ENCODE data around the gene MACROH2A1.

Gene MACROH2A1

DNA sequence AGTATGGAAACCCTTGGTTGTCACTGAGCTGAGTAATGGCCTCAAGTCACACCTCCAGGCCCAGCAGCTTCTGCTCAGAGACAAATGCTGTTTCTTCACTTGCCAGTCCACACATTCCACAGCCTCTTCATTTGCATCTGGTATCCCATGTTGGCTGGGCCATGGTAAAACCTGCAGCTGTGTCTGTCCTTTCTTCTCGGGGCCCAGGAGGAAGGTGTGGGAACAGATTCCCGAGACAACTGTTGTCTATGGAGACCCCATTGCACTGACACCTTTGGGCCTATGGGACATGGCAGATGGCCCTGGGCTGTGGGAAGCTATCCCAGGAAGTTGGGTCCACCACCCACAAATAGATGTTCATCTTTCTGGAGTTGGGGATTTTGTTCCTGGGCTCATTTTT is 85.1 kb downstream of the MACROH2A1 start:
- DNase-seq (ENCODE audit: low spot score): no peak

DNA sequence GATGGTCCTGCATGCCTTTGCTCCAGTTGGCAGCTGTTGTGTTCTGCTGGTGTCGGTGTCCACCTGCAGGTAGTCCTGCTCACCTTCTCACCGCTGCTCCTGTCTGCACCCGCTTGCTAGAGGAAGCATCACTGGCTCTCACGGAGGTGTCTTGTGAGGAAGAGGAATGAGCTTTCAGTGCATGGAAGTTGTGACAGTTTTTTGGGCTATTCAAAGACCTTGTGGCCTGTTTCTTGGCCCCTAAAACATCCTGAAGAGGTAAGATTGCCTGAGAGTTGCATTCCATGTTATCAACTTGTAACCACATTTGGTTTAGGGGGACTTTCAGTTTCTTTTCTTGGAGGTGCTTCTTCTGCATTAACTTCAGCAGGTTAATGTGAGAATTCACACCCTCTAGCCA is 85.6 kb downstream of the MACROH2A1 start:
- no peak for DNase-seq (ENCODE audit: low spot score)

DNA sequence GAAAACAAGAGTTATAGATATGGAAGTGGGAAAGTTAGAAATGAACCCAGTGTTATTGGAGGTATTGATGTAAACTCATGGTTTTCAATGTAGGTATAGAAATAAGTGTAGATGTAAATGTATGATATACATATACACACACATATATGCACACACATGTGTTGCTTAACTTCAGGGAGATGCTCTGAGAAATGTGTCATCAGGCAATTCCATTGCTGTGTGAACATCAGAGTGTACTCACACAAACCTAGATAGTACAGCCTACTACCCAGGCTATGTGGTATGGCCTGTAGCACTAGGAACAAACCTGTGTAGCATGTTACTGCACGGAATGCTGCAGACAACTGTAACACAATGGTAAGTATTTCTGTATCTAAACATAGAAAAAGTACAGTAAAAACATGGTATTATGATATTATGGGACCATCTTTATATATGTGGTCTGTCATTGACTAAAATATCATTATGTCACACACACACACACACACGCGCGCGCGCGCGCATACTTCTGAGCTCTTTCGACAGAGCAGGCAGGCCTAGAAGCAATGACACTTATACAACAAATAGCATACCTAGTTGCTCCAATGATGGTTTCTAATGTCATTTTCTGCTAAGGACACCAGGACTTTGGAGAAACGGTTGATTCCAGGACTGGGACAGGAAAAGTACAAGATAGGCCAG is 86.6 kb downstream of the MACROH2A1 start:
- no peak for DNase-seq (ENCODE audit: low spot score)

DNA sequence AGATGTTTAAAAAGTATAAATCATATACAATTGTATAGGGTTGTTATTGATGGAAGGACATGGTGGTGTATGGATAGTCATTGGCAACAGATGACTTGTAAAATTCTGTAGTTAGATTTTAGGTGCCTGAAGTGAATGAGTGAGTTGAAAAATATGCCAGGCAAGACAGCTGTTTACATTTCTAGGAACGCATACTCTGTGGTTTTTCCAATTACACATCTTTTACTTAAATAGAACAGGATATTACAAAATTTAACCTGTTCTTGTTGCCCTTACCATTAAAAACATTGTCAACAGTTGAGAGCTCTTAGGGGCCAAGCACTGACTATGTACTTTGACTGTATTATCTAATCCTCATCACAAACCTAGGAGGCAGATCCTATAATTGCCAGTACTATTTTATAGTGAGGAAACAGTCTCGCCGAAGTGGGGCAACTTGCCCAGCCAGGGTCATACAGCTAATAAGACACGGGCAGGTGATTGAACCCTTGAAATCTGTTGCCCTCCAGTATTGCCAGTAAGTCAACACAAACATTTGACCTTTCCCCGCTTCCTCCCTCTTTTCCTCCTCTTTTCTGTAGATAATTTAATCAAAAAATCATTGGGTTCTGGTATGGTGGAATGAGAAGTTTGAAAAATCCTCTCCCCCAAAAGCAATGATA is 88.6 kb downstream of the MACROH2A1 start:
- DNase-seq (ENCODE audit: low spot score): no peak

DNA sequence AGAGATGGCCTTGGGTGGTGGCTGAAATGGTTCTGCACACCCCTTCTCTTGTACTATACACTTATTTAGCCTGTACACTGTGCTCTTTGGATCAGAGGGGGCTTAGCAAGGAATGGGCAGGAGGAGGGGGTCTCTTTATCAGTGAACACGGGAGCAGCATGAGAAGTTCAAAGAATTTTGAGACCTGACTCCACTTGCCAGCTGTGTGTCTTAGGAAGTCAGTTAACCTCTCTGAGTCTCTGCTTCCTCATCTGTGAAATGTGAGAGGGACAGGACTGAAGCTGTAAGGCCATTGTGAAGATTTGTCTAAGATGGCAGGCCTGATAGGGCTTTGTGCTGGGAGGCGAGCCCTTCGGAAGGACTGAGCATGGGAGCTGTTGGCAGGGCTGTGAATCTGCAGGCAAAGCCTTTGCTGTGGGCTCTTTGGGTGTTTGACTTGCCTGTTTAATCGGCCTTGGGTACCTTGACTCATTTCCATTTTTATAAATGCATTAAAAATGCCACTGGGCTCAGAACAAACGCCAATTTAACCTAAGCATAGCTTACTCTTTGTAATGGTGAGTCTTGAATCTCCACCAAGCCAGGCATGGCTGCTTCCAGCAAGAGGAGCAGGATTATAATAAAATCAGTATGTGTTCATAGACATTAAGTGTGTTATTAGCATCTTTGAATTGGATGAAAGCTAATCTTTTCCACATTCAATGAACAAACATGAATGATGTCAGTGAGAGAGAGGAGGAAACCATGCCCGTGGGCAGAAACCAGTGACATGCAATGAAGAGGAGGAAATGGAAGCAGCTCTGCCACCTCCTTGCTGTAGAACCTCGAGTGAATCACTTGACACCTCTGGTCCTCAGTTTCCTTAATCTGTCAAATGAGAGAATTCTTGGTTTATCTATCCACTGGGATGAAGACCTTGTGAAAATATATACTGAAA is 89.4 kb downstream of the MACROH2A1 start:
- no peak for DNase-seq (ENCODE audit: low spot score)

DNA sequence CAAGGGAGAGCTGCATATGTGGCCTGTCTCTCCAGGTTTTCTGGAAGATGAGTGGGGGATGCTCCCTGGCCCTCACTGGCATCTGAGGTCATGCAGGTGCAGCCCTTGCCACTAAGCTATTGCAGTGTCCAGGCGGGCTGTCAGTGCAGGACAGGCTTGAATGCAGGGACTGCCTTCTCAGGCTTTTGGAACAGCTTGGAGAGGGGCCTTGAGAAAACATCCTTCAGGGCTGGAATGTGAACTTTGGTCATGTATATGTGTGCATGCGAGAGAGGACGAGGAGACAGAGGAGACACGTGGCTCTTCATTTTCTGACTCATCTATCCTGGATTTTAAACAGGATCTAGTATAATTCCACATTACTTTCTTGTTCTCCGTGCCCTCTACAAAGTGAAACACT is 90.3 kb downstream of the MACROH2A1 start:
- DNase-seq (ENCODE audit: low spot score): no peak

DNA sequence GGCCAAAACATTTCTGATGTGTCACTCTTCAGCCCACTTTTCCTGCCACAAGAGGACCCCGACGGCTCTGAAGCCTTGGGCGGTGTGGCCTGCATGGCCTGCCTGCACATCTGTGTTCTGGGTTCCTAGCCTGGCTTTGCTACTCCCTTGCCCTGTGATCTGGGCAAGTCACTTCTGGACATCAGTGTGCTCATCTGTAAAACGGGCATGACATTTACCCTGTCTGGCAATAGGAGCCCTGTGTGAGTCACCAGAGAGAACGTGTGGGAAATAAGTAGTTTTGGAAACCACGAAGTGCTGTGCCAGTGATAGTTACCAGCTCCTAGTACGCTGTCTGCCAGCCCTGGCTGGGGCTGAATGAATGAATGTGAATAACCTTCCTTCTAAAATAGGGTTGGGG is 90.8 kb downstream of the MACROH2A1 start:
- DNase-seq (ENCODE audit: low spot score): no peak

DNA sequence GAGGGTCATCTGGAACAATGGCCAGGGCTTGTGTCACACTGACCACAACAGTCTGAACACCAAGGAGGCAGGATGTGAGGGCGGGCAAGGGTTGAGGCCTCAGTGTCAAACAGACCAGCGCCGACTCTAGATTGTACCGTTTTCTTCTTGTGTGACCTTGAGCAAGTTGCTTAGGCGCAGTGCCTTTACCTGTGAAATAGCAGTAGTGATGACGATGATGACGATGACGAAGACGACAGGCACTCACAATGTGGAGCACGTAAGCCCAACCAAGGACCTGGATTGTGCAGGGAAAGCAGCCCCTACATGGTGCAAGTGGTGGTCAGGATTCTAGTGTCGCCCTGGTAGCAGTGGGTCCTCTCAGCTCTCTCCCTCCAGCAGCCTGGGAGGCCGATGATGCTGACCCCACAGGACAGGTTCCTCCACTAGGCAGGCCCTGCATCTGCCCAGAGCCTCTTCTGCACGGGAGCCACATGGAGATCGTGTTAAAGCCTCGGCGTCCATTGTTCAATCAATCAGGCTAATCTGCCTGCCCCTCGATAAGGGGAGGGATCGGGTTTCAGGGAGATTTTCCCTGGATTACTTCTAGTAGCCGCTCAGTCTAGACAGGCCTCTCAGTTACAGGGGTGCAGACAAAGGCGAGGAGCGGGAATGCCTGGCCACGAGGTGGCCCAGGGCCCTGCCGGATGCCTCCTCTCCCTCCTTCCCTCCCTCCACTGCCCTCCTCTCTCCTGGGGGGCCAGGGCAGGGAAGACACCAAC is 91.7 kb downstream of the MACROH2A1 start:
- no peak for DNase-seq (ENCODE audit: low spot score)

DNA sequence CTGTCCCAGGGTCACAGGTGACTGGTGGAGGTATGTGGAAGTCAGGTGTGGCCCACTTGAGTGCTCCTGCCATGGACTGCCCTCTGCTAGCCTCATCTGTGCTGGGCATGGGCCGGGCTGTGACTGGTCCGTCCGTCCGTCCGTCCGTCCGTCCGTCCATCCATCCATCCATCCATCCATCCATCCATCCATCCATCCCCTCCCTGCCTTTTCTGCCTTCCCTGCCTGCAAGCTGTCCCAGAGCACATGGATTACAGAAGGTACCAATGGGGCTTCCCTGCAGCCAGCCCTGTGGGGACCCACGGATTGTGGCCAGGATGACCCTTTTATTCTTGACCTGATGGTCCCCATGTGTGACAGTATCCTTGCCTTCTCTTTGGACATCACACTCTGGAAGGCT is 92.5 kb downstream of the MACROH2A1 start:
- no peak for DNase-seq (ENCODE audit: low spot score)

DNA sequence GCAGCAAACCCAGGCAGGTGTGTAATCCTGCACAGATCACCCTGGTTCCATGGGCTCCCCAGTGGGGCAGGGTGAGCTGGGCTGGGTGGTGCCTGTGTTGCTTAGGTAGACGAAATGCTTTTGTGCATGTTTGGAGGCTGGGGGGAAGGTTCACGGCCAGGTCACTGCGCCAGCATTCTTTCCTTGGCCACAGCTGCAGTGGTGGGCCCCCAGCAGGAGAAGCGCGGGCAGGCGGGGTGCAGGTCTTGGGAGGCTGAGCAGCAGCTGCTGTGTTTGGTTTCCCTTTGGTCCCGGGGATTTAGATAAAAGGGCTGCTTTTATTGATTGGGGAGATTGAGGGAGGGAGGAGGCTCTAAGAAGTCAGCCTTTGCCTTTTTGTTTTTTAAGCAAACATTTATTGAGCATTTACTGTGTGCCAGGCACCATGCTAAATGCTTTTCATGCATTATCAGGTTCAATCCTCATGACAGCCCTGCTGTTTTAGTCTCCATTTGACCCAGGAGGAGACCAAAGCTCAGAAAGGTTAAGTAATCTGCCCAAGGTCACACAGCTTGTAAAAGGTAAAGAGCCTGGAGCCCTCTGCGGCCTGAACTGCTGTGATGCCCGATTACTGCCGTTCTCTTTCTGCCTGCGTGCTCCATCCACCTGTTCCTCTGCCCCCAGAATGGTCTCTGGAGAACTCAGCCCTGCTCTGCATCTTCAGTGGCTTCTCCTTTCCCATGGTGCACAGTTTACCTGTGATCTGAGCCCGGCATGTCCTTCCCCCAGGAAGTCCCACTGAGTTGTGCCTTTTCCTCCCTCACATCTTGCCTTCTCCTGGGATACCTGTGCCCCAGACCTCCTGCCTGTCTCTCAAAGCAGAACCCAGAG is 94.4 kb downstream of the MACROH2A1 start:
- DNase-seq (ENCODE audit: low spot score): no peak

DNA sequence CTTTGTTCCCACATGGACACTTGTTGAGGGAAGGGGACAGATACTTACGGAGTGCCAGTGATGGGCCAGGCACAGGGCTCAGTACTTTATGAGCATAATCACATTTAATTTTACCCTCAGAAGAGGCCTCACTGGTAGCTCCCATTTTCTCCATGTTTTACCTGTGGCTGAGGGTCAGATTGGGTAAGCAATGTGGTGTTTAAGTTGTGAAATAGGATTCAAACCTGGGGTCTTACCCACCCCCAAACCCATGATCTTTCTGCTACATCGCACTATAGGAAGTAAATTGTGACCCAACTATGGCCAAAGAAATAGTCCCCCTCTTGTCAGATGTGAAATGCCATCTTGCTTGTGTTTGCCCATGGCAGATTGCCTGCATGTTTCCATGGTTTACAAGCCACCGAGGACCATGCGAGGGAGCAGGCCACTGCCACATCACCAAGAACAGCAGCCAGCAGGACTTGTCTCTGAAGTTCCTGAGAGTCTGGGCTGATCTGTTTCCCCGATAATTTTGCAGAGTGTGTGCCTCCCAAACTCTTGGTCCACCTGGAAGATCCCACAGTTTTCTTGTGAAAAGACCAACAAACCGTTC is 95.4 kb downstream of the MACROH2A1 start:
- no peak for DNase-seq (ENCODE audit: low spot score)

DNA sequence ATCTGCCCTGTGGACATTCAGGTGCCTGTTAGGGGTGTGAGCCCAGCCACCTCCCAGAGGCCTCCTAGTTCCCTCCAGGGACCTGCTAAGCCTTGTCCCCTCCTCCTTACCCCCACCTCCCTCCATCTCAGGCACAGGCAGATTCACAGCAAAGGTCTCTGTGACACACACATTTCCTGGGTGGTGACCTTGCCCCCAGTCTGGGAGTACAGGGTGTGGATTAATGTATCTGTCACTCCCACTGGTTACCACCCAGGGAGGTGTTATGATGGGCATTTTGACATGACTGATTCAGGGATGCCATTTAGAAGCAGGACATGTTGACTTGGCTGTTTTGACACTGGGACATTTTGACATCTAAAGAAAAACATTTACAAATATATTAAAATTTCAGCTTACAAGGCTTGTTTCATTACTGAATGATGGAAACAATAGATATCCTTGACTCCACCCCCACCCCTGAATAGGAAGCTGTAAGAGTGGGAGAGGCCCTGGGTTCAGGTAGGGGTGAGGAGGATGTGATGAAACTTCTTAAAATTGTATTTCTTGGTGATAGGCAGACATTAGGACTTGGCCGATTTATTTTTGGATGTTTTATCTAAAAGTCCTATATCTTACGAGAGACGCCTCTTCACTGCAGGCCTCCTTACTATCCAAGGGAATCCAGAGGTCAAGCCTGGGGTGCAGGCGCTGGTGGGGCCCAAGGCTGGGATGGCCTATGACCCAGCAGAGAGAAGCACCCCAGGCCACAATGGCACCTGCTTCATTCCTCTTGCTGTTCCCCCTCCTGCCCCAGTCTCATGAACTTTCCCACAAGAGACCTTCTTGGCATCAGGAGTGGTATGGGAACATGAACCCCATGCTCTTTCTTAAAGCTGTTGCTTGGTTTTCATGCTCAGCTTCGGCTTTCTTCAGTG is 101.9 kb downstream of the MACROH2A1 start:
- no peak for DNase-seq (ENCODE audit: low spot score)

DNA sequence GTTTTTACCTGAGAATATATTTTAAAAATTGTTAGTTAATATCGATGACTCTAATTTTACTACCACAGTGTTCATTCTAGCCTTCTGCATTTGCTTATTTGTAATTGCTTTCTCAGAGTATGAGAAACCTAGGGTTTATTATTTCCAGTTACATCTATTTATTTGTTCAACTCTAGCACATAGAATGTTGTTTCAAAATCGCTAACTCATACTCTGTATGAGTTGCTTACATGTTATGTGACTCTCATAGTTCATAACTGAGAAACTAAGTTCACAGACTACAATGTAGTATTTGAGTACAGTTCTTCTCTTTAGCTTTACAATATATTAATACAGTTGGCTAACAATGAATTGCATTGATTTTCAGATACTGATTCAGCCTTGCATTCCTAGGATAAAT is 103.2 kb downstream of the MACROH2A1 start:
- DNase-seq (ENCODE audit: low spot score): no peak

DNA sequence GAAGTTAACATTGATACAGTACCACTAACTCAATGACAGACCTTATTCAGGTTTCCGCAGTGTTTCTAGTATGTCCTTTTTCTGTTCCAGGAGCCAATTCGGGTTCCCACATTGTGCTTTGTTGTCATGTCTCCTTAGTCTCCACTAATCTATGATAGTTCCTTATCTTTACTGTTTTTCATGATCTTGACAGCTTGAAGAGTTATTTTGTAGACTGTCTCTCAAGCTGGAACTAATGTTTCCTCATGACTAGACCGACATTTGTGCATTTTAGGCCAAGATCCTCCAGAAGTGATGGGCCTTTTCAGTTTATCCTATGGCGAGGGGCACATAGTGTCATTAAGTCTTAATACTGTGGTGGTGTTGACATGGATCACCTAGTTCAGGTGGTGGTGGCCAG is 104.2 kb downstream of the MACROH2A1 start:
- no peak for DNase-seq (ENCODE audit: low spot score)

DNA sequence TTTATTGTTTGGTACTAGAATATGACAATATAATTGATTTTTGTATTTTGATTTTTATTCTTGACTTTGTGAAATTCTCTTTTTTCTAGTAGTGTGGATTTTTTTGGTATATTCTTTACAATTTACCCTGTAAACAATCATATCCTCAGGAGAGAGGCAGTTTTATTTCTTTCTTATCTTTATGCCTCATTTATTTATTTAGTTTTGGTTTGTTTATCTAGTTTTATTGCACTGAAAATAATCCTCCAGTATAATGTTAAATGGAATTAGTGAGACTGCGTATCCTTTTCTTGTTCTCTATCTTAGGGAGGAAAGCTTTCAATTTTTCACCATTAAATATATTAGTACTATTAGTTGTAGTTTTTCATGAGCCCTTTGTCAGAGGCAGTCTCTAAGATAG is 109.4 kb downstream of the MACROH2A1 start:
- no peak for DNase-seq (ENCODE audit: low spot score)

DNA sequence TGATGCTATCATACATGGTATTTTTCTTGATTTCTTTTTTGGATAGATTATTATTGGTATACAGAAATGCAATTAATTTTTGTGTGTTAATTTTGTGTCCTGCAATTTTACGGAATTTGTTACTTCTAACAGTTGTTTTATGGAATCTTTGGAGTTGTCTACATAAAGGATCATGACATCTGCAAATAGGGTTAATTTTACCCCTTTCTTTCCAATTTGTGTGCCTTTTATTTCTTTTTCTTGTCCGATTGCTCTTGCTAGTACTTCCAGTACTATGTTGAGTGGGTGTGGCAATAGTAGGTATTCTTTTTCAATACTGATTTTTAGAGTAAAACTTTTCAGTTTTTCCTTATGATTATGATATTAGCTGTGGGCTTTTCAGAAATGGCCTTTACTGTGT is 111.5 kb downstream of the MACROH2A1 start:
- no peak for DNase-seq (ENCODE audit: low spot score)

All from kidney capillary endothelial cell (primary cell).